ENCODE measurements around the gene FGF14.

DNA sequence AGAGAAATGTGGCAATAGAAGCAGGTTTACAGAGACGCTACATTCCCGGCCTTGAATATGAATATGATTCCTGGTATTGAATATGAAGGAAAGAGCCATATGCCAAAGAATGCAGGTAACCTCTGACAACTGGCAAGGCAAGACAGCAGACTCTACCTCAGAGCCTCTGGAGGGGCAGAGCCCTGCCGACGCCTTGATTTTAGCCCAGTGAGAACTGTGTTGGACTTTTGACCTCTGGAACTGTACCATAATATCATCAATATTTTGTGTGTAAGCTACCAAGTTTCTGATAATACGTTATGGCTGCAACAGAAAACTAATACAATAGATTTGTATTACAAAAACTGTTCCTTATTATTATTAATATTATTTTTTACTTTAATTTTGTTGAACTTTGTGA, 219.7 kb downstream of the FGF14 start:
- TF ChIP-seq, protein P1, sequence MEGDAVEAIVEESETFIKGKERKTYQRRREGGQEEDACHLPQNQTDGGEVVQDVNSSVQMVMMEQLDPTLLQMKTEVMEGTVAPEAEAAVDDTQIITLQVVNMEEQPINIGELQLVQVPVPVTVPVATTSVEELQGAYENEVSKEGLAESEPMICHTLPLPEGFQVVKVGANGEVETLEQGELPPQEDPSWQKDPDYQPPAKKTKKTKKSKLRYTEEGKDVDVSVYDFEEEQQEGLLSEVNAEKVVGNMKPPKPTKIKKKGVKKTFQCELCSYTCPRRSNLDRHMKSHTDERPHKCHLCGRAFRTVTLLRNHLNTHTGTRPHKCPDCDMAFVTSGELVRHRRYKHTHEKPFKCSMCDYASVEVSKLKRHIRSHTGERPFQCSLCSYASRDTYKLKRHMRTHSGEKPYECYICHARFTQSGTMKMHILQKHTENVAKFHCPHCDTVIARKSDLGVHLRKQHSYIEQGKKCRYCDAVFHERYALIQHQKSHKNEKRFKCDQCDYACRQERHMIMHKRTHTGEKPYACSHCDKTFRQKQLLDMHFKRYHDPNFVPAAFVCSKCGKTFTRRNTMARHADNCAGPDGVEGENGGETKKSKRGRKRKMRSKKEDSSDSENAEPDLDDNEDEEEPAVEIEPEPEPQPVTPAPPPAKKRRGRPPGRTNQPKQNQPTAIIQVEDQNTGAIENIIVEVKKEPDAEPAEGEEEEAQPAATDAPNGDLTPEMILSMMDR (conservative IDR thresholded peaks at IDR 0.05): no peak
- TF ChIP-seq ZFX (IDR thresholded peaks at IDR 0.05): no peak

Data from C4-2B (cell line).